GM18502 (cell line): ENCODE results near the gene MEGF6.
"Not testable (repeated sequence)": the region's sequence is repeated elsewhere in the genome, so short reads cannot be mapped to it uniquely, and the experiment has no call there.

Experiments used
- ATAC-seq: cut with Tn5 transposase; IDR thresholded peaks from one replicate; pipeline ENCODE4 v1.9.1; 2021; ENCODE audit warnings: mild to moderate bottlenecking; ENCODE audit not compliant: unreplicated experiment, poor library complexity

MEGF6 gene

GRCh38 chr1:3629561-3630160, 18.4 kb upstream of the MEGF6 start:
- ATAC-seq, result no peak

GRCh38 chr1:3628445-3628844, 17.1 kb upstream of the MEGF6 start:
- ATAC-seq, result no peak

- no peak for ATAC-seq
Measured at GRCh38 chr1:3627515-3628253, 16.4 kb upstream of the MEGF6 start.

- no peak for ATAC-seq
Measured at GRCh38 chr1:3626025-3626424, 14.7 kb upstream of the MEGF6 start.

GRCh38 chr1:3625151-3625907, 14.0 kb upstream of the MEGF6 start:
- peak; percentile 14 for ATAC-seq

GRCh38 chr1:3624200-3625136, 13.2 kb upstream of the MEGF6 start, which contains the start of gene TPRG1L:
TPRG1L (plus strand) TSS chr1:3625015; CDS start chr1:3625073, 58 bp downstream.
- ATAC-seq, result peak; percentile 92

GRCh38 chr1:3623441-3624199, 12.3 kb upstream of the MEGF6 start:
- ATAC-seq, result no peak

GRCh38 chr1:3622102-3622501, 10.8 kb upstream of the MEGF6 start:
- ATAC-seq, result not testable (repeated sequence)

GRCh38 chr1:3621151-3621671, 9.9 kb upstream of the MEGF6 start:
- not testable (repeated sequence) for ATAC-seq

- no peak for ATAC-seq
Measured at GRCh38 chr1:3620708-3621107, 9.4 kb upstream of the MEGF6 start.

- ATAC-seq, result peak; percentile 46
Measured at GRCh38 chr1:3618881-3619671, 7.8 kb upstream of the MEGF6 start.

- no peak for ATAC-seq
Measured at GRCh38 chr1:3618531-3618880, 7.2 kb upstream of the MEGF6 start.

- no peak for ATAC-seq
Measured at GRCh38 chr1:3617806-3618345, 6.6 kb upstream of the MEGF6 start.

GRCh38 chr1:3616861-3617260, 5.6 kb upstream of the MEGF6 start:
- no peak for ATAC-seq

GRCh38 chr1:3614755-3615742, 3.7 kb upstream of the MEGF6 start:
- no peak for ATAC-seq

GRCh38 chr1:3612123-3612522, 815 bp upstream of the MEGF6 start:
- ATAC-seq, result no peak

GRCh38 chr1:3610527-3611169, 660 bp downstream of the MEGF6 start:
- ATAC-seq, result no peak
